GM21825 (cell line): ENCODE results near the gene SCAMP1.
A peak's percentile ranks its signal among the peaks of the same experiment; 100 is the strongest.

Experiments used
- ATAC-seq: cut with Tn5 transposase; IDR thresholded peaks from one replicate; pipeline ENCODE4 v1.9.1; 2021; ENCODE audit warnings: mild to moderate bottlenecking, moderate library complexity; ENCODE audit not compliant: unreplicated experiment

Gene SCAMP1

GRCh38 chr5:78490709-78491485 is 130.5 kb downstream of the SCAMP1 start:
- no peak for ATAC-seq

GRCh38 chr5:78492224-78492623 is 131.8 kb downstream of the SCAMP1 start:
- ATAC-seq = no peak

GRCh38 chr5:78492650-78493049 is 132.2 kb downstream of the SCAMP1 start:
- no peak for ATAC-seq

GRCh38 chr5:78495800-78496199 is 135.4 kb downstream of the SCAMP1 start:
- ATAC-seq = no peak

- no peak for ATAC-seq
These were observed 136.0 kb downstream of the SCAMP1 start for GRCh38 chr5:78496373-78496772.

GRCh38 chr5:78497573-78498533 is 137.4 kb downstream of the SCAMP1 start:
- ATAC-seq = peak; percentile 57

GRCh38 chr5:78499485-78499884 is 139.1 kb downstream of the SCAMP1 start:
- no peak for ATAC-seq

- ATAC-seq = no peak
These were observed 139.6 kb downstream of the SCAMP1 start for GRCh38 chr5:78500028-78500427.

- ATAC-seq = no peak
These were observed 140.5 kb downstream of the SCAMP1 start for GRCh38 chr5:78500871-78501270.

- no peak for ATAC-seq
These were observed 141.3 kb downstream of the SCAMP1 start for GRCh38 chr5:78501411-78502352.

- ATAC-seq = no peak
These were observed 143.7 kb downstream of the SCAMP1 start for GRCh38 chr5:78503958-78504653.

GRCh38 chr5:78504704-78505677 is 144.6 kb downstream of the SCAMP1 start:
- no peak for ATAC-seq

GRCh38 chr5:78505860-78506259 is 145.4 kb downstream of the SCAMP1 start:
- ATAC-seq = no peak

GRCh38 chr5:78506261-78507024 is 146.0 kb downstream of the SCAMP1 start:
- ATAC-seq = no peak

GRCh38 chr5:78507531-78507930 is 147.1 kb downstream of the SCAMP1 start:
- ATAC-seq = no peak

- no peak for ATAC-seq
These were observed 147.9 kb downstream of the SCAMP1 start for GRCh38 chr5:78508186-78508765.

- no peak for ATAC-seq
These were observed 148.9 kb downstream of the SCAMP1 start for GRCh38 chr5:78509145-78509865.
